HUES64 (cell line): ENCODE results near the gene ERLIN1.

Source experiments
- H3K27ac ChIP-seq: 2 replicates; pipeline ENCODE4 v1.7.0; 2013; ENCODE audit warnings: low read depth, low read length, inconsistent platforms
- H3K27me3 ChIP-seq: 2 replicates; pipeline ENCODE4 v1.6.1; 2013; ENCODE audit warnings: mild to moderate bottlenecking, low read length; ENCODE audit not compliant: insufficient read depth
- H3K36me3 ChIP-seq: 2 replicates; pipeline ENCODE4 v1.6.1; 2013; ENCODE audit warnings: mild to moderate bottlenecking, low read length; ENCODE audit not compliant: insufficient read depth
- H3K4me1 ChIP-seq: 2 replicates; pipeline ENCODE4 v1.6.1; 2013; ENCODE audit warnings: mild to moderate bottlenecking, low read length, moderate library complexity; ENCODE audit not compliant: insufficient read depth
- H3K4me3 ChIP-seq: 2 replicates; pipeline ENCODE4 v1.5.1; 2013; ENCODE audit warnings: mild to moderate bottlenecking, low read length, moderate library complexity
- H3K9ac ChIP-seq: 2 replicates; pipeline ENCODE4 v1.6.1; 2013; ENCODE audit warnings: mild to moderate bottlenecking, low read depth, low read length
- H3K9me3 ChIP-seq: 2 replicates; pipeline ENCODE4 v1.6.1; 2013; ENCODE audit warnings: low read depth, low read length; ENCODE audit not compliant: insufficient read depth
- WGBS: fragments of 150-250, 120-280 bp; methylation state at CpG from one replicate; pipeline ENCODE4 v1.1.7; 2013; ENCODE audit warnings: missing lambda C conversion rate; 5-methylcytosine and 5-hydroxymethylcytosine counted together

The ERLIN1 gene

GRCh38 chr10:100109670-100110069 lies 76.2 kb downstream of the ERLIN1 start:
- Histone ChIP-seq H3K9ac (no peak overlapping the region), H3K27ac (no peak overlapping the region), H3K27me3 (no peaks in the 10 kb centered on the region), H3K9me3 (no peaks in the 10 kb centered on the region; the same call in 1 of the 2 replicates), H3K36me3 (no peaks in the 10 kb centered on the region), H3K4me1 (0 out of 2 replicates have a peak, but pooled peaks cover 2% of the 10 kb centered on the region), H3K4me3 (no peak overlapping the region)
- WGBS = 36% methylated on average over 2 of the region's 3 CpGs

GRCh38 chr10:100106865-100107264 lies 79.0 kb downstream of the ERLIN1 start:
- 93% methylated on average over 9 of the region's 11 CpGs for WGBS
- H3K36me3 ChIP-seq = no peaks in the 10 kb centered on the region

DNA sequence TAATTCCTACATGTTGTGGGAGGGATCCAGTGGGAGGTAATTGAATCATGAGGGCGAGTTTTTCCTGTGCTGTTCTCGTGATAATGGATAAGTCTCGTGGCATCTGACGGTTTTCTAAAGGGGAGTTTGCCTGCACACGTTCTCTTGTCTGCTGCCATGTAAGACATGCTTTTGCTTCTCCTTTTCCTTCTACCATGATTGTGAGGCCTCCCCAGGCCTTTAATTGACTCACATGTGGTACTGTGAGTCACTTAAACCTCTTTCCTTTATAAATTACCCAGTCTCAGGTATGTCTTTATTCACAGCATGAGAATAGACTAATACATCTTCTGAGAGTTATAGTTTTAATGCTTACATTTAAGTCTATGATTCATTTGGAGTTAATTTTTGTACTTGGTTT lies 81.5 kb downstream of the ERLIN1 start:
- no peak overlapping the region for H3K27ac ChIP-seq
- H3K4me3 ChIP-seq = no peak overlapping the region
- WGBS = 94% methylated on average over 5 of the region's 5 CpGs
- no peaks in the 10 kb centered on the region for H3K36me3 ChIP-seq
- H3K9me3 ChIP-seq = peaks cover 13% of the 10 kb centered on the region; the same call in 1 of the 2 replicates
- H3K27me3 ChIP-seq = no peaks in the 10 kb centered on the region
- no peaks in the 10 kb centered on the region for H3K4me1 ChIP-seq
- H3K9ac ChIP-seq = no peak overlapping the region

More at GRCh38 chr10:100106865-100107264, 79.0 kb downstream of the ERLIN1 start:
- Histone ChIP-seq H3K4me3 (no peak overlapping the region), H3K9ac (no peak overlapping the region), H3K27ac (no peak overlapping the region), H3K27me3 (no peaks in the 10 kb centered on the region), H3K4me1 (0 out of 2 replicates have a peak, but pooled peaks cover 2% of the 10 kb centered on the region), H3K9me3 (peaks cover 13% of the 10 kb centered on the region; the same call in 1 of the 2 replicates)

- Histone ChIP-seq H3K27ac (no peak overlapping the region), H3K9ac (no peak overlapping the region), H3K27me3 (no peaks in the 10 kb centered on the region), H3K4me1 (no peaks in the 10 kb centered on the region), H3K9me3 (peaks cover 13% of the 10 kb centered on the region; the same call in 1 of the 2 replicates), H3K4me3 (no peak overlapping the region), H3K36me3 (no peaks in the 10 kb centered on the region)
- WGBS = 94% methylated on average over 5 of the region's 5 CpGs
Observed at GRCh38 chr10:100103581-100103980, 82.2 kb downstream of the ERLIN1 start.

DNA sequence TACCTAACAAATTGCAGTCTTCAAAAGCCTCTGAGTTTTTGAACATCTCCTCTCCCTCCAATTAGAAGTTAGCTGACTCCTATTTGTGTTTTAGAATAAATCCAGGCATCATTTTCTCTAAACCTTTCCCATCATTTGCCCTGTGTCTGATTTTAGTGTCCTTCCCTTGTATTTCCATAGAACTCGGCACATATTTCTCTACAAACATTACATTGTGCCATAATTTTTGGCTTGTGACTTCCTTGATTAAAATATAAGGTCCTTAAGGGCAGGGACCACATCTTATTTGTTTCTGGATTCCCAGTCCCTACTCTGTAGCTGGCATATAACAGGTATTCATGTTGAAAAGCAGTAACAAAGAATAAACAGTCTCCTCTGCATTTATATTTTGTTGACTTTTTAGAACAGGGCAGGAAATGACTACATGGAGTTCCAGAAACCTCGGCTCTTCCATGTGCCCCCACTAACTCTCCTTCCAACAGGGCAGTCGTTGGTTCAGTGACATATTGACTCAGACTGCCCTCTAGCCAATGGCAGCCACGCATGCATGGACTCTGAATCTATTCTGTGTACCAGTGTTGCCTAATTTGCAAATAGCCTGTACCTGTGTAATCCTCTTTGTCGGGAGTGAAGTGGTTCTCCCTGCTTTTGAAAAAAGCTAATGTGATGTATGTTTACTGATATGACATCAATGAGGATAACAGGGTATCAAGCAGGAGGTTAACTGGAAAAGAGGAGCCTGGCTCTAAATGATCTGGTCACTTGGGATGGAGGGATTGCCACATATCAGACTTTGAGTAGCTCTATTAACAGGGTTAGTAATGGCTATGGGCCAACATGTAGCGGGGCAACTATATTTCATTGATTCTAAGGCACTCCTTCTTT lies 84.4 kb downstream of the ERLIN1 start:
- no peak overlapping the region for H3K27ac ChIP-seq
- no peaks in the 10 kb centered on the region for H3K4me1 ChIP-seq
- peaks cover 13% of the 10 kb centered on the region; the same call in 1 of the 2 replicates for H3K9me3 ChIP-seq
- no peak overlapping the region for H3K4me3 ChIP-seq
- no peaks in the 10 kb centered on the region for H3K27me3 ChIP-seq
- WGBS = 75% methylated on average over 6 of the region's 6 CpGs
- no peaks in the 10 kb centered on the region for H3K36me3 ChIP-seq
- no peak overlapping the region for H3K9ac ChIP-seq

DNA sequence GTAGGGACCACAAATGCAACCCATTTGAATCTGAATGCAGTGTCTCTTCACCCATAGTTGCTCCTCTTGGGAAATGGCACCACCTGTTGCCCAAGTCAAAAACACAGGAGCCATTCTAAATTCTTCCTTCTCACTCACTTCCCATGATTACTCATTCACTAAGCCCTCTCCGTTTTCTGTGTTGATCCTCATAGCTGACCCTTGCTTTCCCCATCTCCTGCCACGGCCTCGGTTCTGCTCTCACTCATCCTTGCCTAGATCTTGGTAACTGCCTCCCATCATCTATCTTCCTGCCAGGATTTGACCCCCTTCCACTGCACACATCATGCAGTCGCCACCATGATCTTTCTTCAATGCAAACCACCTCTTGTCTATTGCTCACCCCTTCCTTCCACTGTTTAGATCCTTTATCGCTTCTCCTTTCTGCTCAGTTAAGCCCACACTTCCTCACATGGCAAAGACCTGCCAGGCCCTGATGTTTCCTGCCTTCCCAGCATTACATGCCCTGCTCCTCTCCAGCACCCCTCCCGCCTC lies 85.1 kb downstream of the ERLIN1 start:
- WGBS = 63% methylated on average over 6 of the region's 6 CpGs
- no peak overlapping the region for H3K4me3 ChIP-seq

More for the DNA sequence above, 85.1 kb downstream of the ERLIN1 start:
- Histone ChIP-seq H3K9me3 (peaks cover 13% of the 10 kb centered on the region; the same call in 1 of the 2 replicates), H3K9ac (no peak overlapping the region), H3K27ac (no peak overlapping the region), H3K36me3 (no peaks in the 10 kb centered on the region), H3K4me1 (no peaks in the 10 kb centered on the region), H3K27me3 (no peaks in the 10 kb centered on the region)
